Neural cell (in vitro differentiated cells): ENCODE data around the gene TTC39C.
"Not testable (repeated sequence)": the region's sequence is repeated elsewhere in the genome, so short reads cannot be mapped to it uniquely, and the experiment has no call there.

Experiments used
- CTCF ChIP-seq: fragments of 450-650 bp; IDR thresholded peaks from 2 replicates; pipeline ENCODE4 v1.5.1; 2014; ENCODE audit warnings: antibody characterized with exemption, mild to moderate bottlenecking, moderate library complexity; ENCODE audit not compliant: poor library complexity, severe bottlenecking
- EP300 ChIP-seq: fragments of 450-650 bp; conservative IDR thresholded peaks from 2 replicates; pipeline ENCODE4 v1.6.1; 2014; ENCODE audit warnings: antibody characterized with exemption, mild to moderate bottlenecking, moderate library complexity; ENCODE audit not compliant: poor library complexity, severe bottlenecking
- POLR2AphosphoS5 ChIP-seq: IDR thresholded peaks from 2 replicates; pipeline ENCODE4 v1.6.1; 2012
- RAD21 ChIP-seq: fragments of 450-650 bp; conservative IDR thresholded peaks from 2 replicates; pipeline ENCODE4 v1.6.1; 2014; ENCODE audit warnings: antibody characterized with exemption, mild to moderate bottlenecking, moderate library complexity
- REST ChIP-seq: IDR thresholded peaks from 2 replicates; pipeline ENCODE4 v1.6.1; 2012; ENCODE audit warnings: borderline replicate concordance

GRCh38 chr18:24074757-24075156 is 60.2 kb downstream of the TTC39C start:
- TF ChIP-seq CTCF, REST, EP300, POLR2AphosphoS5, RAD21: not testable (repeated sequence)
